Stomach (tissue), 4 donors: ENCODE results near the gene RAB5B.

Experiments
- EP300 ChIP-seq: sonication (generic); formaldehyde crosslinking; IDR thresholded peaks from one replicate; pipeline ENCODE4 v1.6.1; 2017; ENCODE audit warnings: antibody characterized with exemption
- POLR2A ChIP-seq, 4 donors: fragments of 450-650 bp; IDR thresholded peaks; one replicate each; pipeline ENCODE4 v1.6.1; 2016; ENCODE audit warnings: antibody characterized with exemption in 4 of 4, control low read depth in 2 of 4, mild to moderate bottlenecking in 1 of 4, moderate library complexity in 1 of 4
- POLR2AphosphoS5 ChIP-seq, 3 donors: sonication (generic); formaldehyde crosslinking; IDR thresholded peaks; one replicate each; pipeline ENCODE4 v1.6.1; 2016; ENCODE audit warnings: antibody characterized with exemption in 3 of 3
- TF ChIP-seq, protein P1 (sequence below), 7 experiments: fragments of 450-650 bp in 4 of 7; fragments of 200-600 bp in 3 of 7; sonication (generic) in 3 of 7; IDR thresholded peaks; one replicate each; pipeline ENCODE4 v1.5.1; 2016 to 2019; ENCODE audit warnings: antibody characterized with exemption in 7 of 7, control low read depth in 2 of 7, mild to moderate bottlenecking in 1 of 7

DNA sequence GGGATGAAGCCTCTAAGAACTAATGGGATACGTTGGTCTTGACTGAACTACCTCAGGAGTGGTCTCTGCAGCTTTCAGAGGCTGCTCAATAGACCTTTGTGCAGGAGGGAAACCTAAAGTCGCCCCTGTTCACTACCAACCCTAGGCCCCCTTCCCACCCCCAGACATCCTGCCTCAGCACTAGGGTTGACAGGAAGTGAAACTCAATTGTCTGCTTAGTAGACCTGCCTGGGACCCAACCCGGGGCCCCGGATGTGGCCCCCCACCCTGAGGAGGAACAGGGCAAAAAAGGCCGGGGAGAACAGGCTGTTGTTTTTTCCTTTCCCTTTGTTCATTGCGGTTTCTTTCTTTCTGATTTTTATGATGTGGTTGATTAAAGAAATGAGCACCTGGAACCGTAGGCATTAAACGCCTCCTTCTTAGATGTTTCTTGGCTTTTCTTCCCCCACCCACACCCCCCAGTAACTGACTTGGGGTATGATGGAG, 44.5 kb upstream of the RAB5B start:
- TF ChIP-seq, protein P1, sequence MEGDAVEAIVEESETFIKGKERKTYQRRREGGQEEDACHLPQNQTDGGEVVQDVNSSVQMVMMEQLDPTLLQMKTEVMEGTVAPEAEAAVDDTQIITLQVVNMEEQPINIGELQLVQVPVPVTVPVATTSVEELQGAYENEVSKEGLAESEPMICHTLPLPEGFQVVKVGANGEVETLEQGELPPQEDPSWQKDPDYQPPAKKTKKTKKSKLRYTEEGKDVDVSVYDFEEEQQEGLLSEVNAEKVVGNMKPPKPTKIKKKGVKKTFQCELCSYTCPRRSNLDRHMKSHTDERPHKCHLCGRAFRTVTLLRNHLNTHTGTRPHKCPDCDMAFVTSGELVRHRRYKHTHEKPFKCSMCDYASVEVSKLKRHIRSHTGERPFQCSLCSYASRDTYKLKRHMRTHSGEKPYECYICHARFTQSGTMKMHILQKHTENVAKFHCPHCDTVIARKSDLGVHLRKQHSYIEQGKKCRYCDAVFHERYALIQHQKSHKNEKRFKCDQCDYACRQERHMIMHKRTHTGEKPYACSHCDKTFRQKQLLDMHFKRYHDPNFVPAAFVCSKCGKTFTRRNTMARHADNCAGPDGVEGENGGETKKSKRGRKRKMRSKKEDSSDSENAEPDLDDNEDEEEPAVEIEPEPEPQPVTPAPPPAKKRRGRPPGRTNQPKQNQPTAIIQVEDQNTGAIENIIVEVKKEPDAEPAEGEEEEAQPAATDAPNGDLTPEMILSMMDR (IDR thresholded peaks at IDR 0.05): no peak
- TF ChIP-seq POLR2AphosphoS5 (IDR thresholded peaks at IDR 0.05): no peak
- TF ChIP-seq POLR2A (IDR thresholded peaks at IDR 0.05): no peak
- no peak for TF ChIP-seq EP300
